Muscle of back (tissue), 11 donors: Measurements from ENCODE around the gene SPPL2A. TPM values are rescaled to one million over a fixed set of nuclear protein-coding genes. Genes with fewer than 3 reads are reported as not detected.
"Not testable (repeated sequence)": the region's sequence is repeated elsewhere in the genome, so short reads cannot be mapped to it uniquely, and the experiment has no call there.

Experiments
- DNase-seq, 3 donors: peaks; one replicate each; pipeline versions ENCODE4 v3.0.0 to v3.0.0-alpha.2; 2013
- polyA plus RNA-seq, 10 donors: library from polyadenylated mRNA; unstranded; fragments of 120-200 nt; gene quantifications; one replicate each; pipeline ENCODE4 v1.2.1, GENCODE V29; 2013; ENCODE audit not compliant: insufficient read length in 10 of 10

The SPPL2A gene
- polyA plus RNA-seq, 10 donors: 39.6 to 61.8 (median 51.6) TPM

GRCh38 chr15:50774450-50774849 is 8.9 kb upstream of the SPPL2A start:
- DNase-seq: no peak

GRCh38 chr15:50773389-50773788 is 7.9 kb upstream of the SPPL2A start:
- DNase-seq: no peak

GRCh38 chr15:50767332-50767861 is 1.9 kb upstream of the SPPL2A start:
- DNase-seq: no peak

- DNase-seq: peak; percentile 19 to 66 (median 44)
Measured at GRCh38 chr15:50764461-50765194, 878 bp downstream of the SPPL2A start.

GRCh38 chr15:50758712-50759205 is 6.7 kb downstream of the SPPL2A start:
- no peak for DNase-seq

GRCh38 chr15:50753463-50753862 is 12.0 kb downstream of the SPPL2A start:
- DNase-seq: no peak

GRCh38 chr15:50751394-50751793 is 14.1 kb downstream of the SPPL2A start:
- no peak for DNase-seq

GRCh38 chr15:50750227-50750705 is 15.2 kb downstream of the SPPL2A start:
- no peak for DNase-seq

- DNase-seq: no peak
Measured at GRCh38 chr15:50747523-50747922, 18.0 kb downstream of the SPPL2A start.

GRCh38 chr15:50744601-50745000 is 20.9 kb downstream of the SPPL2A start:
- DNase-seq: no peak

GRCh38 chr15:50740955-50741354 is 24.6 kb downstream of the SPPL2A start:
- DNase-seq: no peak

GRCh38 chr15:50736823-50737222 is 28.7 kb downstream of the SPPL2A start:
- no peak for DNase-seq

- no peak for DNase-seq
Measured at GRCh38 chr15:50735156-50735555, 30.4 kb downstream of the SPPL2A start.

- DNase-seq: no peak
Measured at GRCh38 chr15:50726315-50726714, 39.2 kb downstream of the SPPL2A start.

- no peak for DNase-seq
Measured at GRCh38 chr15:50718700-50719125, 46.8 kb downstream of the SPPL2A start.

- no peak for DNase-seq
Measured at GRCh38 chr15:50712018-50712417, 53.5 kb downstream of the SPPL2A start.

- DNase-seq: no peak
Measured at GRCh38 chr15:50710585-50710984, 54.9 kb downstream of the SPPL2A start.

GRCh38 chr15:50707878-50708427 is 57.6 kb downstream of the SPPL2A start:
- DNase-seq: no peak

GRCh38 chr15:50702762-50703334 is 62.7 kb downstream of the SPPL2A start:
- DNase-seq: no peak

GRCh38 chr15:50698101-50698500 is 67.4 kb downstream of the SPPL2A start:
- peak in 1 of 3 donors; percentile 27 for DNase-seq

GRCh38 chr15:50697109-50697797 is 68.3 kb downstream of the SPPL2A start:
- no peak for DNase-seq

GRCh38 chr15:50694634-50695165 is 70.8 kb downstream of the SPPL2A start:
- DNase-seq: not testable (repeated sequence)
